Neuronal stem cell (in vitro differentiated cells): ENCODE results near the gene SMAD6.
A peak's percentile ranks its signal among the peaks of the same experiment; 100 is the strongest.

Experiments
- DNase-seq: peaks from one replicate; pipeline ENCODE4 v3.0.0-alpha.2; 2013; ENCODE audit warnings: low spot score
- H2AFZ ChIP-seq: one replicate; pipeline ENCODE4 v1.6.1; 2013; ENCODE audit warnings: mild to moderate bottlenecking, low read length, inconsistent platforms
- H2AK5ac ChIP-seq: 2 replicates; pipeline ENCODE4 v1.6.1; 2013; ENCODE audit warnings: low read depth, mild to moderate bottlenecking, inconsistent platforms, low read length, moderate library complexity, mixed read lengths
- H2BK120ac ChIP-seq: 2 replicates; pipeline ENCODE4 v1.6.1; 2013; ENCODE audit warnings: low read depth, mild to moderate bottlenecking, inconsistent platforms, low read length, moderate library complexity, mixed read lengths
- H2BK12ac ChIP-seq: one replicate; pipeline ENCODE4 v1.6.1; 2013; ENCODE audit warnings: low read length, inconsistent platforms
- H2BK15ac ChIP-seq: 2 replicates; pipeline ENCODE4 v1.6.1; 2013; ENCODE audit warnings: mild to moderate bottlenecking, low read length, inconsistent platforms, mixed read lengths
- H2BK5ac ChIP-seq: one replicate; pipeline ENCODE4 v1.6.1; 2013; ENCODE audit warnings: inconsistent platforms, mild to moderate bottlenecking, low read length, moderate library complexity
- H3K14ac ChIP-seq: one replicate; pipeline ENCODE4 v1.6.1; 2013; ENCODE audit warnings: low read length, inconsistent platforms
- H3K18ac ChIP-seq: 2 replicates; pipeline ENCODE4 v1.6.1; 2013; ENCODE audit warnings: low read length, inconsistent platforms
- H3K23ac ChIP-seq: 2 replicates; pipeline ENCODE4 v1.6.1; 2013; ENCODE audit warnings: low read depth, mild to moderate bottlenecking, mixed read lengths, low read length, inconsistent platforms; ENCODE audit not compliant: poor library complexity
- H3K27ac ChIP-seq: replicated peaks from 3 replicates; pipeline ENCODE4 v1.5.1; 2013; ENCODE audit warnings: low read length, inconsistent platforms
- H3K27me3 ChIP-seq, 3 experiments: 2 replicates each; pipeline ENCODE4 v1.6.1; 2013; ENCODE audit warnings: low read length in 3 of 3, mild to moderate bottlenecking in 2 of 3, inconsistent platforms in 1 of 3, low read depth in 1 of 3, mixed read lengths in 1 of 3, moderate library complexity in 1 of 3; ENCODE audit not compliant: control insufficient read depth in 3 of 3, insufficient read depth in 3 of 3
- H3K36me3 ChIP-seq, 2 donors: replicated peaks in 1 of 2; 2 replicates each; pipeline ENCODE4 v1.6.1; 2013; ENCODE audit warnings: low read length in 2 of 2; ENCODE audit not compliant: control insufficient read depth in 2 of 2, insufficient read depth in 2 of 2
- H3K4ac ChIP-seq: 2 replicates; pipeline ENCODE4 v1.6.1; 2013; ENCODE audit warnings: inconsistent platforms, mild to moderate bottlenecking, low read length, moderate library complexity
- H3K4me1 ChIP-seq, 2 donors: 1 replicate in 1 of 2; 2 replicates in 1 of 2; pipeline ENCODE4 v1.6.1; 2013; ENCODE audit warnings: low read length in 2 of 2, low read depth in 1 of 2; ENCODE audit not compliant: control insufficient read depth in 2 of 2, insufficient read depth in 1 of 2
- H3K4me2 ChIP-seq: one replicate; pipeline ENCODE4 v1.6.1; 2013; ENCODE audit warnings: mild to moderate bottlenecking, low read length, inconsistent platforms; ENCODE audit not compliant: insufficient read depth, poor library complexity, severe bottlenecking
- H3K4me3 ChIP-seq, 2 donors: 2 replicates each; pipeline ENCODE4 v1.5.1; 2013; ENCODE audit warnings: low read length in 2 of 2, mild to moderate bottlenecking in 2 of 2, inconsistent platforms in 1 of 2, moderate library complexity in 1 of 2
- H3K79me1 ChIP-seq: one replicate; pipeline ENCODE4 v1.6.1; 2013; ENCODE audit warnings: low read depth, mild to moderate bottlenecking, inconsistent platforms, low read length, moderate library complexity
- H3K9ac ChIP-seq: one replicate; pipeline ENCODE4 v1.6.1; 2013; ENCODE audit warnings: mild to moderate bottlenecking, low read depth, low read length, inconsistent platforms; ENCODE audit not compliant: poor library complexity
- H3K9me3 ChIP-seq, 2 donors: replicated peaks in 1 of 2; 2 replicates each; pipeline versions ENCODE3 to v1.6.1; 2013; ENCODE audit warnings: low read length in 2 of 2, mild to moderate bottlenecking in 2 of 2, inconsistent platforms in 1 of 2, low read depth in 1 of 2, mixed read lengths in 1 of 2, moderate library complexity in 1 of 2; ENCODE audit not compliant: control insufficient read depth in 2 of 2, insufficient read depth in 1 of 2
- H4K8ac ChIP-seq: one replicate; pipeline ENCODE4 v1.6.1; 2013; ENCODE audit warnings: low read depth, mild to moderate bottlenecking, inconsistent platforms, low read length, moderate library complexity
- H4K91ac ChIP-seq: one replicate; pipeline ENCODE4 v1.6.1; 2013; ENCODE audit warnings: low read length, low read depth, mild to moderate bottlenecking, inconsistent platforms; ENCODE audit not compliant: poor library complexity
- WGBS, 2 donors: extraction: QIAGEN DNeasy Blood & Tissue Kit; methylation state at CpG; one replicate each; pipeline ENCODE4 v1.1.7; 2013; ENCODE audit warnings: missing lambda C conversion rate in 2 of 2, mixed read lengths in 1 of 2; ENCODE audit not compliant: insufficient read length in 2 of 2, insufficient replicate concordance in 1 of 2; ENCODE audit errors: extremely low coverage in 2 of 2; 5-methylcytosine and 5-hydroxymethylcytosine counted together

SMAD6 gene

DNA sequence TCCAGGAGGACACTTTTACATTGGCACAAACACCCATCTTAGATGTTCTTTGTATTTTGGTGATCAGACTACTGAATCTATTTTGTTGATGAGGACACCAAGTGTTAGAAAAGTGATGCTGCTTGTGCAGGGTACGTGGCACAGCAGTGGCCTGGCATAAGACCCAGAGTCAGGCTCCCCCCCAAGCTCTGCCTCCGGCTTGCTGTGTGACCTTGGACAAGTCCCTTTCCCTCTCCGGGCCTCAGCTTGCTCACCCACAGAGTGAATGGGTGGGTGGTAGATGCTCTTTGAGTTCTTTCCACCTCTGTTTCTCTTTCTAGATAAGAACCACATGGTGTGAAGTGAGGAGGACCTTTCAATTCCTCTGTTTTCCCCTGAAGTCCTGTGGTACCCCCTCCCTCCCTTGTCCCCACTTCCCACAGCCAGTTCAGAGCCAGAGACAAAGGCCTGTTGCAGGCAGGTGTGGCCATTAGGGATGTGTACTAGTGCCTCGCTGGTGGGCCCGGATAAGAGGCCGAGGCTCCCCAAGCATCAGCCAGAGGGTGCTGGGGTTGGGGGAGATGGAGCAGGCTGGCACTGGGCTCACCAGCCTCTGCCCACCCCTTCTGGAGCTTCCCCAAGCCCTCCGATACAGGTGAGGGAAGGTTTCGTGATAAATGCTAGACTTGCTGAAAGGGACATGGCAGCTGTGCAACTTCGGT is 43.6 kb downstream of the SMAD6 start:
- Histone ChIP-seq H2BK5ac (no peak overlapping the region), H2BK15ac (peak overlapping the region; percentile 8), H2BK12ac (no peak overlapping the region), H3K4me3 (no peak overlapping the region), H3K9me3 (no peaks in the 10 kb centered on the region), H2AK5ac (peak overlapping the region; percentile 0), H3K9ac (no peak overlapping the region), H2AFZ (peak overlapping the region; percentile 14), H4K8ac (no peak overlapping the region), H4K91ac (no peak overlapping the region), H3K4ac (no peak overlapping the region), H3K23ac (no peak overlapping the region), H3K27ac (no peak overlapping the region), H3K27me3 (no peaks in the 10 kb centered on the region), H3K4me1 (peaks cover 14 to 16% of the 10 kb centered on the region in 2 donors), H3K79me1 (no peaks in the 10 kb centered on the region), H3K18ac (peak overlapping the region; percentile 73), H3K36me3 (no peaks in the 10 kb centered on the region), H3K4me2 (no peak overlapping the region), H3K14ac (no peak overlapping the region), H2BK120ac (no peak overlapping the region)
- no peak for DNase-seq
- WGBS, 2 donors, result no CpG with 5 or more reads among the region's 9 CpGs

DNA sequence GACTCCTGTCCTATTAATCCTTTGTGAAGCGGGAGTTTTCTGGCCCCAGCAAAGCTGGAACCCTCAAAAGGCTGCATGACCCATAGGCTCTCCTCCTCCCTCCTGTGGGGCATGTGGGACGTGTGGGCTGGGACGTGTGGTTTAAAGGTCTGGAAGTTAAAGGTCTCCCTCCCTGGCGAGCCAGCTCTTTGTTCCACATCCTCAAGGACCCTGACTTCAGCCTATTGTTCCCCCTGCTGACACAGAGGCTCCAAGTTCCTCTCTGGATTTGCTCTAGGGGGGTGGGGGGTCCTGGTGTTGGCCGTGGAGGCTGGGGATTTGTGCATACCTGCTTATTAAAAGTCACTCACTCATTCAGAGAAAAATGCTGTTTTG is 44.2 kb downstream of the SMAD6 start:
- H3K4me3 ChIP-seq, result no peak overlapping the region
- H3K14ac ChIP-seq, result no peak overlapping the region
- H2BK120ac ChIP-seq, result no peak overlapping the region
- no peak overlapping the region for H3K27ac ChIP-seq
- no peak overlapping the region for H3K4me2 ChIP-seq
- no peak overlapping the region for H2AK5ac ChIP-seq
- H4K8ac ChIP-seq, result no peak overlapping the region
- H2BK12ac ChIP-seq, result no peak overlapping the region
- no peaks in the 10 kb centered on the region for H3K9me3 ChIP-seq
- no peaks in the 10 kb centered on the region for H3K27me3 ChIP-seq
- no peak overlapping the region for H3K23ac ChIP-seq
- no peaks in the 10 kb centered on the region for H3K36me3 ChIP-seq
- H2AFZ ChIP-seq, result peak overlapping the region; percentile 14
- no peak overlapping the region for H3K4ac ChIP-seq
- H3K9ac ChIP-seq, result no peak overlapping the region
- no CpG with 5 or more reads among the region's 5 CpGs for WGBS, 2 donors
- no peak overlapping the region for H2BK5ac ChIP-seq
- no peak for DNase-seq
- no peaks in the 10 kb centered on the region for H3K79me1 ChIP-seq
- H3K18ac ChIP-seq, result peak overlapping the region; percentile 12
- H3K4me1 ChIP-seq, result peaks cover 14 to 16% of the 10 kb centered on the region in 2 donors
- no peak overlapping the region for H2BK15ac ChIP-seq
- H4K91ac ChIP-seq, result no peak overlapping the region

DNA sequence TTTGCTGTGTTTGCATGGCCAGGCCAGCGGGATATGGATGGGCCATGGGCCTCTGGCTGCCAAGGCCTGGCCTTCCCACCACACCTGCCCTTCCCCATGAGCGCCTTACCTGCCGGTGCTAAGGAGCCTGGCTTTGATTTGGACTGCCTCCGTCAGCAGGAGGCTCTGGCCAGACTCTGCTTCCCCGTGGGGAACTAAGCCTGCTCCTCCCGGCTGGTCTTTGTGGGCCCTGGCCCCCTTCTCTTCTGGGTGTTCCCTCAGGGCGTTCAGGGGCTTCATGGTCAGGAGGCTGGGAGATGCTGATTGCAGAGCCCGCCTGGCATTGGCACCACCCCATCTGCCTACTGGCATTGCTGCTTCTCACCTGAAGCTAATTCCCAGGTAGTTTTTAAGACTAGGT is 45.2 kb downstream of the SMAD6 start:
- no peak overlapping the region for H3K9ac ChIP-seq
- H2BK15ac ChIP-seq, result no peak overlapping the region
- H2BK120ac ChIP-seq, result no peak overlapping the region
- no peak overlapping the region for H2AFZ ChIP-seq
- no peaks in the 10 kb centered on the region for H3K79me1 ChIP-seq
- H4K91ac ChIP-seq, result no peak overlapping the region
- no peak for DNase-seq
- H3K18ac ChIP-seq, result no peak overlapping the region
- H3K36me3 ChIP-seq, result no peaks in the 10 kb centered on the region
- H4K8ac ChIP-seq, result no peak overlapping the region
- H3K9me3 ChIP-seq, result no peaks in the 10 kb centered on the region
- peak overlapping the region; percentile 22 for H3K14ac ChIP-seq
- no peaks in the 10 kb centered on the region for H3K27me3 ChIP-seq
- no peak overlapping the region for H3K4me3 ChIP-seq
- H3K4me1 ChIP-seq, result peaks cover 14 to 16% of the 10 kb centered on the region in 2 donors
- H3K27ac ChIP-seq, result no peak overlapping the region
- H2BK5ac ChIP-seq, result no peak overlapping the region
- H3K4ac ChIP-seq, result no peak overlapping the region
- H2BK12ac ChIP-seq, result no peak overlapping the region
- no peak overlapping the region for H2AK5ac ChIP-seq
- no peak overlapping the region for H3K23ac ChIP-seq
- no CpG with 5 or more reads among the region's 8 CpGs for WGBS, 2 donors
- no peak overlapping the region for H3K4me2 ChIP-seq

DNA sequence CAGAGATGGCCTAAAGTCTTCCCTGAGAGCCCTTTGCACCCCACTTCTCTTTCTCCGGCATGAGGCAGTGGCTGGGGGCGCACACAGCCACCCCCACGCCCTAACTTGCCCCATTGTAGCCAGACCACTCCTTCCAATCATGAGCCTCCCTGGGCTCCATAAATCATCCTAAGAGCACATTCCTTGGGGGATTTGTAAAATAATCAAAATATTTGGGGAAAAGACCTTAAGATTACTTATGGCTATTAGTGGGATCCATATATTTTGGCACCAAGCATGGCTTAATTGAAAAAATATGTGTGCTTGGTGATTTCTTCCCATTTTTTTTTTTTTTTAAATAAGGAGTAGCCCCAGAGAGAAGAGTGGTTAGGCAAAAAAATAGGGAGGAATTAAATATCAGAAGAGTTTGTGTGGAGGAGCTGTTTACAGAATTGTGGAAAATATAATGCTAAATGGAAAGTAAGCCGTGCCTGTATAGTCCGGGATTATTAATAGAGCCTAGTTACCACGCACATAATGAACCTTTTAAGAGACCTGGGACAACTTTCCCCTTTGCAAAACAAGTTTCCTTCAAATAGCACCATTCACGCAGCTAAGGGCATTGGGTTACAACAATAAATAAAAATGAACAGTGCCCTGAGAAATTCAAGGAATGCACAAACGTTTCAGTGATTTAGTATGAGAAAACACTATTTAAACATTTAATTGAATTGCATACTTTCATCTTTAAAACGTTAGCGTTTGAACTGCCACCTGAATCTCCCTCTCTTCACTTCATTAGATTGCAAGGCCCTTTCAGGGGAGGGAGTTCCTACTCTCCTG is 46.1 kb downstream of the SMAD6 start:
- Histone ChIP-seq H4K91ac (no peak overlapping the region), H3K4me3 (no peak overlapping the region), H2AFZ (no peak overlapping the region), H4K8ac (no peak overlapping the region), H2BK12ac (no peak overlapping the region), H3K23ac (no peak overlapping the region), H3K27me3 (no peaks in the 10 kb centered on the region), H3K27ac (no peak overlapping the region), H2AK5ac (no peak overlapping the region), H3K4ac (no peak overlapping the region), H3K9ac (no peak overlapping the region), H3K9me3 (no peaks in the 10 kb centered on the region), H3K4me2 (no peak overlapping the region), H3K14ac (no peak overlapping the region), H3K18ac (no peak overlapping the region), H3K36me3 (no peaks in the 10 kb centered on the region), H2BK120ac (no peak overlapping the region), H3K4me1 (peaks cover 14 to 16% of the 10 kb centered on the region in 2 donors), H3K79me1 (no peaks in the 10 kb centered on the region), H2BK15ac (no peak overlapping the region), H2BK5ac (no peak overlapping the region)
- no CpG with 5 or more reads among the region's 10 CpGs for WGBS, 2 donors
- DNase-seq, result no peak
